Epidermal melanocyte (primary cell): ENCODE results near the gene CDH12.
A peak's percentile ranks its signal among the peaks of the same experiment; 100 is the strongest.
"Not testable (repeated sequence)": the region's sequence is repeated elsewhere in the genome, so short reads cannot be mapped to it uniquely, and the experiment has no call there.

Experiments
- DNase-seq: peaks from one replicate; pipeline ENCODE4 v3.0.0; 2011; ENCODE audit warnings: low spot score; ENCODE audit not compliant: insufficient read length

Gene CDH12

DNA sequence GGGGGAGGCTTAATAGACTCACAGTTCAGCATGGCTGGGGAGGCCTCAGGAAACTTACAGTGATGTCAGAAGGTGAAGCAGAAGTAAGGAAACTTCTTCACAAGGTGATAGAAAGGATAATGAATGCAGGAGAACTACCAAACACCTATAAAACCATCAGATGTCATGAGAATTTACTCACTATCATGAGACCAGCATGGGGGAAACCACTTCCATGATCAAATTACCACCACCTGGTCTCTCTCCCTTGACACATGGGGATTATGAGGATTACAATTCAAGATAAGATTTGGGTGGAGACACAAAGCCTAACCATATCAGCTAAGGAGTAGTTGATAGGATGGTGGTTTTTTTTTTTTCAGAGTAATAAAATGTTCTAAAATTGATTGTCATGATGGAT, 201.8 kb downstream of the CDH12 start:
- no peak for DNase-seq

DNA sequence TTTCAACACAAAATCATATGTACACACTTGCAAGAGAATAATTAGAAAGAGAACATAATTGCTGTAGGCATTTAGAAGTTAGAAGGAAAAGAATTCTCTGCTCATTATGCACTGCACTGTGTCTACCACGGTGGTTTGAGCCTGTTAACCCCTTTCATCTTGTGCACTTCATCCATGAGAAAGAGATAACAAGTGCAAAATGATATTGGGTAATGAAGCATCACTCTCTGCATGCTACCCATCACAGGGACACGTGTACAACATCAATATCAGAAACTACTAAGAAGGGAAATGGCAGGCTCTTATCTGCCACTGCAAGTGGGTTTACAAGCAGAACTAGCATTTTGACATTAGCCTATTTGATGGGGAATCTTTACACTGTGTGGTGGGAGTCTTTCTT, 202.6 kb downstream of the CDH12 start:
- DNase-seq = no peak

DNA sequence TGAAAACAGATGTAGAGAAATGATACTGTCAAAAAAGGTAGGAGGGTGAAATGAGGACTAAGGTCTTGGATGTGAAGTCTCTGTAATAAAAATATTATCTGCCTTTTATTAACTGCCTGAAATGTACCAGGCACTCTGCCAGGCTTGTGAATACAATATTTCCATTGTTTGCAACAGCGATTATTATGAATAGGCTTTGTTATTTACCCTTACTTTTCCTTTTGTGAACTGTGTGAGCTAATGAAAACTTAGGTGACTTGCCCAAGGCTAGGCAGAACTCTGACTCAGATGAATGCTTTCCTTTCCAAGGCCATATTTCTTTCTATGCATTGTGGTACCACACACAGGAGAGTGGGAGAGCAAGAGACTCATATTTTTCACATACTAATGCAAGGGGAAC, 204.1 kb downstream of the CDH12 start:
- no peak for DNase-seq

DNA sequence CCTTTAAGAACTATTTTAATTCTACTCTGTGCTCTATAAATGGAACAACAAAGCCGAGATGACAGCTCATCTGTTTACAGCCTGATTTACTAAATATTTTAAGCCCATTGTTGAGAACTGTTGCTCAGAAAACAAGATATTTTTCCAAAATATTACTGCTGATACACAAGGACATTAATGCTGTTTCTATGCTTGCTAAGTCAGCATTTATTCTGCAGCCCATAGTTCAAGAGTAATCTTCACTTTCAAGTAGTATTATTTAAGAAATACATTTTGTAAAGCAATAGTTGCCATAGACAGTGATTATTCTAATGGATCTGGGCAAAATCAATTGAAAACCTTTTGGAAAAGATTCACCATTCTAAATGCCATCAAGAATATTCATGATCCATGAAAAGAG, 208.3 kb downstream of the CDH12 start:
- DNase-seq = no peak

DNA sequence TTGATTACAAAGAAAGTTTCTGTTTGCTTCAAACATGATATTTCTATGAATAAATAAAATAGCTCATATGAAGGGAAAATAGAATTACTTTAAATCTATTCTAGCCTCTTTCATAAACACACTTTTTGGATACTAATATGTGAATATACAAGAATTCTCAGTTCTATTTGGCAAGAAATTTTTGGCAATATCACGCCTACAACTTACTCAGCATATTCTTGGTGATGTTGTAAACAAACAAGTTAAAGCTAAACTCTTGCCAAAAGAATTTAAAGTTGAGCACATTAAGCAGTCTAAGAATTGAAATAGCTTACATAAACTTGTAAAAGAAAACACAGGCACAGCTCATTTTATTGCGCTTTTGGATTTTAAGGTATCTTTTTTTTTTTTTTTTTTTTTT, 209.8 kb downstream of the CDH12 start:
- no peak for DNase-seq

DNA sequence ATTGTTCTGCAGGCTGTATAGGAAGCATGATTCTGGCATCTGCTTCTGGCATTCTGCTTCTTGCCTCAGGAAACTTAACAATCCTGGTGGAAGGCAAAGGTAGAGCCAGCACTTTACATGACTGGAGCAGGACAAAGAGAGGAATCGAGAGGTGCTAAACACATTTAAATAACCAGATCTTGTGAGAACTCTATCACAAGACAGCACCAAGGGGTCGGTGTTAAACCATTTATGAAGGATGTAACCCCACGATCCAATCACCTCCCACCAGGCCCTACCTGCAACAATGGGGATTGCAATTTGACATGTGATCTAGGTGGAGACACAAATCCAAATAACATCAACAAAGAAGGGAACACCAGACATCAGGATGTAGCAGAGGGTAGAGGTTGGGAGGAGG, 221.5 kb downstream of the CDH12 start:
- no peak for DNase-seq

DNA sequence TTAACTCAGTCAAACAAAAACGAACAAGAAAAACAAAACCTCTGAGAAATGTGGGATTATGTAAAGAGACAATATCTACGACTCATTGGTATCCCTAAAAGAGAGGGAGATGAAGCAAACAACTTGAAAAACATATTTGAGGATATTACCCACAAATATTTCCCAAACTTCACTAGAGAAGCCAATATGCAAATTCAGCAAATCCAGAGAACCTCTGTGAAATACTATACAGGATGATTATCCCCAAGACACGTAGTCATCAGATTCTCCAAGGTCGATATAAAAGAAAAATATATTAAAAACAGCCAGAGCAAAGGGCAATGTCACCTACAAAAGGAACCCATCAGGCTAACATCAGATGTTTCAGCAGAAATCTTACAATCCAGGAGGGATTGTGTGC, 226.1 kb downstream of the CDH12 start:
- no peak for DNase-seq

DNA sequence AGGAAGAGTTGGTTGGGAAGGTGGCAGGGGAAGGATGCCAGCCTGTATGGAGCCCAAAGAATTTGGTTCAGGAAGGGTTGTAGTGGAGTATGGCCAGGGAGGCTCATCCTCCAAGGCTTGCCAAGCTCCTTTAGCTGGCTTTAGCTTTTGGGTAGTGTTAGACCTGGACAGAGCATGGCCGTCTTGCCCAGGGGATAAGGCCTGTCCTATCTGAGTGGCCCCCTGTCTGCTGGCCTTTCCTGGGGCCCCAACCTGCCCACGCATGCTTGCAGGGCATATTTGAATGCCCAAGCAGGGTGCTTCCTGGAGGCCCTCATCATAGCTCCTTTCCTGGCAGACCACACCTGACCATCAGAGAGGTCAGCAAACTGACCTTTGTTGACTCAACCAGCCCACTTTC, 227.7 kb downstream of the CDH12 start:
- DNase-seq = no peak

DNA sequence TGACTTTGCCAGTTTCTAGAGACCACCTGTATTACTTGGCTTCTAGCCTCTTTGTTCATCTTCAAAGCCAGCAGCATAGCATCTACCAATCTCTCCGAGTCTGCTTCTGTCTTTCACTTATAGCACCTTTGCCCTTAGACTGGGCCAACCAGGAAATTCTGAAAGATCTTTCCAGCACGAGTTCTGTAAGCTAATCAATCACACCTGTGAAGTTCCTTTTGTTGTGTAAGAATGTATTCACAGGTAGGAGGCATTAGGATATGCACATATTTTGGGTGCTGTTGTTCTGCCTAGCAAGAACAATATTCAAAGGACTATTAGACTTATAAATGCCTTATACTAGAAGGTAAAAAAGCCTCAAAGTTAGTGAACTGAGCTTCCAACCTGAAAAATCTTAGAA, 232.1 kb downstream of the CDH12 start:
- DNase-seq = no peak

DNA sequence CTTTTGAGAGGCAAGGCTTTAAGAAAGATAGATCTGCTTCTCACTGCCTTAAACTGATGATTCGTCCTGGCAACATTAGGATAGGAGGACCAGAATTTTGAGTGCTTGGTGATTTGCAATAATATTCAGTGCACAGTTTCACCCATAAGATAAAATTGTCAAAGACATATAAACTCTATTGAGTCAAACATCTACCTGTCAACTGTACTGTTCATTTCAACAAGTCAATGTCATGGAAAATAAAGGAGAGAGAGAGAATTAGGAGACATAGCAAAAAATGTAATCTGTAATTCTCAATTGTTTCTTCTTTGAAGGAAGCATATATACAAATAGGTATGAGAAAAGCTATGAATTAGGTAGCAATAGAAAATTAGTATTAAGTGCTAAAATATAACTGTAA, 237.2 kb downstream of the CDH12 start:
- DNase-seq = no peak

DNA sequence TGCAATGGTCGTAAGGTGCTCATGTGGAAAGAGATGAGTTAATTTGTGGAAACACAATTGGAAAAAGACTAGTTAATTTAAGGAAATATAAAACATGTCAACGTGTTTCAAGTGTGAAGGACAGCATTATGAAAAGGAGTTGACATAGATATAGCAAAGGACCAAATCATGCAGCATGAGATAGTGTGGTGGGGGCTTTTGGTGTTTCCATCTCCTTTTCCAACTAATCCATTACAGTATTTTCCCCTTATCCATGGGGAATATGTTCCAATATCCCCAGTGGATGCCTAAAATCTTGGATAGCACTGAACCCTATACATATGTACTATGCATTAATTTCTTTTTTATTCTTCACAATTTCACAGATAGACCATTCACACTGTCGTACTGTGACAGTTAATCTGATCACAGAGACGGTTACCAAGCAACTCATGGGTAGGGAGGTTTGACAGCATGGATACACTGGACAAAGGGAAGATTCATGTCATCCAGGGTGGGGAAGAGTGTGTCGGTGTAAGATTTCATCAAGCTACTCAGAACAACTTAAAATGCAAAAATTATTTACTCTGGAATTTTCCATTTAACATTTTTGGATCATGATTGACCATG, 238.6 kb downstream of the CDH12 start:
- no peak for DNase-seq

DNA sequence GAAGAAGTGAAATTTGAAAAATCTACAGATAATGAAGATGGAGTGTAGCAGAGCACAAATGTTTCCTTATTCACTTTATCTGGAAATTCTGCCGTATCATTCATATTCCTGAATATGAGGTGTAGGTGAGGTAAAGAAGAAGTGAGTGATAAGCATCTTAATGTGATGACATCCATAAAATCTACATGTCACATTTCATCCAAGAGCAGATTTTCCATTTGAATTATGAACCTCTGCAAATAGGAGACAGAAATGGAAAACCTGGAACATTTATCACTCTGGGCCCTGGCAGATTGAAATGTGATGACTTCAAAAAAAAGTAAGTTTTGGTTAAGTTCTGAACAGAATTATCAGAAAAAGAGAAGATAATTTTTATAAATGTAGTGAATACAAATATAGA, 240.2 kb downstream of the CDH12 start:
- no peak for DNase-seq

DNA sequence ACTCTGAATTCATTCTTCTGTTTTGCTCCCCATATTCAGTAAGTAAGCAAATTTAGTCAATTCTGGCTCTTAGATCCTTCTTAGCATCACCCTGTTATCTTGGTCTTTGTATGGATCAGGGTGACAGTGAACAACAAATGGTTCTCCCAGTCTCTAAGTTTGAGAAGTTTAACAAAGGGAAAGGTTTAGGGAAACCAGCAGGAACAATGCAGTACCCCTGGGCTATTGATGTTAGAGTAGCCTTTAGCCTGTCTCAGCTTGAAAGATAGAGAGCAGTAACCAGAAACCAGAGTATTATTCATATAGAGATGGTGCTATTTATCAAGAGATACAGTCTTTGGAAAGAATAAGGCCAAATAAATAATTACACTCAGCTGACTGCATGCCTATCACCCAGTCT, 241.8 kb downstream of the CDH12 start:
- DNase-seq = no peak

DNA sequence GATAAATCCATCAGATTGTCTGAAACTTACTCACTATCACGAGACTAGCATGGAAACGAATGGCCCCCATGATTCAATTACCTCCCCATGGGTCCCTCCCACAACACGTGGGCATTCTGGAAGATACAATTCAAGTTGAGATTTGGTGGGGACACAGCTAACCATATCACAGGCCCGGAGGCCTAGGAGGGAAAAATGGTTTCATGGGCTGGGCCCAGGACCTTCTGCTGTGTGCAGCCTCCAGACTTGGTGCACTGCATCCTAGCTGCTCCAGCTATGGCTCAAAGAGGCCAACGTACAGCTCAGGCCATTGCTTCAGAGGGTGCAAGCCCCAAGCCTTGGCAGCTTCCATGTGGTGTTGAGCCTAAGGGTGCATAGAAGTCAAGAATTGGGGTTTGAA, 245.6 kb downstream of the CDH12 start:
- DNase-seq = not testable (repeated sequence)

DNA sequence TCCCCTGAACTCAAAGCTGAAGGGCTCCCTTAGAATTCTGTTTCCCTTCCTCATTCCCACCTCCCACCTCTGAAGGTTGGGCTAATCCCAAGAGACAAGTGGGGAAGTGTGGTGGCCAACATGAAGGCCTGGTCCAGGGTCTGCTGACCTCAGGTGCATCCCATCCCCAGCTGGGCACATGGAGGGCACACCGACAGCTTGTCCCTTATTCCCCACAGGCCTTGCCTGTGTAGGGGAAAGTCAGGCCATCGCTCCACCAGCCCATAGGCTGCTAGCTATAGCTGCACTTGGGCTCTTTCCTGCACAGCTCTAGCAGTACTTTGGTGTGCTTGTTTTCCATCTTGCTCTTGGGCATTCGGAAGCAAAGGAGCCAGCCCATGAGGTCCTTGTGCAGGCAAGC, 247.7 kb downstream of the CDH12 start:
- DNase-seq = no peak

DNA sequence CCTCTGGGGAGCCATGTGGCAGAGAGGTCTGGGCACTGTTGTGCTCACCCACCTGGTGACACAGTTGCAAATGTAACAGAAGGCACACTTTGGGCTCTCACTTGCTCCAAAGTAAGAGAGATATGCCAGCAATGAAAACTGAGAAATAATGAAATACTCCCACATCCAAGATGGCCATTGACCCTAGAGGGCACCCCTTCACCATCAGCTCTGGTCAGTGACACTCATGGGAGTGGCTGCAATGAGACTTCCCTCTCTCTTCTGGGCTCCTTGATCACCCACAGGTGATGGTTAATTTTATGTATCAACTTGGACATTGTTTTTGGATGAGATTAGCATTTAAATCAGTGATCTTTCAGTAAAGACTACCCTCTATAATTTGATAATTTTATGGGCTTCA, 248.4 kb downstream of the CDH12 start:
- DNase-seq = no peak

DNA sequence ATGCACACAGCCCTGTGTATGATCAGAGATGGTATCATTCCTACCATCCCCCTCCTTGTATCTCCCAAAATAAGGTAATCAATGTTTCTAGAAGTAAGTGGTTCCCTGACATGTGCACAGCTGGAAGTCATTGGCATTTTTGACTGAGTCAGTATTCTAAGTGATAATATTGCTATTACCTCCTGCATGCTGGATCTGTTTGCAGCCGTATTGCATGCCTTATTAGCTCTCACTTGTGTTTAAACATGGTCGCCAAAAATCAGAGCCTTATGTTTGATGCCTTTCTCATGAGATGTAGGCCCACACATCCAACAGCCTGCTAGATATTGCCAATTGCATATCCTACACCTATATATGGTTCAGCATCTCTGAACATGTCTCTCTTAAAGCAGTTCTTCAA, 254.3 kb downstream of the CDH12 start:
- DNase-seq = no peak

DNA sequence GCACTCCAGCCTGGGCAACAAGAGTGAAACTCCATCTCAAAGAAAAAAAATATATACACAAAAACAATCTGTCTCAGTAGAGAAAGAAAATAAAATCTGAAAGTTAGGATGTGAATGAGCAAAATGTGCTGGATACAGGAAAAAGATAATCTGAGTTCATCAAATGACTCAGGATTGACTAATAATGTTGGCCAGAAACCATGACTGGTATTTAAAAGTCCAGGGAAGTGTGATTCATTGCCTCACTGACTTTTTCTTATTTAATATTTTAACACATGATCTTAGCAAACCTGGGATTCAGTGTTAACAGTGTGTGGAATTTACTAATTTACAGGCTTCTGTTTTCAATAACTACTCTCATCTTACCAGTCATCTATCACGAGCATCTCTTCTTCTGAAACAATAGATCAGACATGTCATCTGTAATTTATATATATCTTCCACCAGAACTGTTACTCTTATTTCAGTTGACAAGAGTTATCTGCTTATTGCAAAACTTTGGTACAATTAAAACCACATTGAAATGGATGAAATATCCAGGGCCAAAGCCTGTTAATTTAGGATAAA, 256.7 kb downstream of the CDH12 start:
- peak; percentile 21 for DNase-seq

DNA sequence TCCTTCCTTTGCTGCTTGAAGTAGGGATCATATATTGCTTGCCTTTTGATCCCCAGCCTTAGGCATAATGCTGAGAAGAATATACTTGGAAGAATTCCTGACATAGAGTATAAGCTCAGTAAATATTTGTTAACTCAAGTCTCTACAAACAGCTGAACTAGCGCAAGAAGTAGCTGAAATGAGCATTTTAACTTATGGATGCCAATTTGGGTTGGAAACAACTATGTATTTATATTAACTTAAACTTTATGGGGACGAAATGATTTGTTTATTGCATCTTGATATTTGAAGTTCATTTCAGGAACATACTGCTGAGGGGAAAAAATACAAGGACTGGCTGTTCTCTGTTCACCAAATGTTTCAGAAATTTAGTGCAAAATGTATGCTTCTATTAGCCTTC, 258.7 kb downstream of the CDH12 start:
- DNase-seq = no peak

DNA sequence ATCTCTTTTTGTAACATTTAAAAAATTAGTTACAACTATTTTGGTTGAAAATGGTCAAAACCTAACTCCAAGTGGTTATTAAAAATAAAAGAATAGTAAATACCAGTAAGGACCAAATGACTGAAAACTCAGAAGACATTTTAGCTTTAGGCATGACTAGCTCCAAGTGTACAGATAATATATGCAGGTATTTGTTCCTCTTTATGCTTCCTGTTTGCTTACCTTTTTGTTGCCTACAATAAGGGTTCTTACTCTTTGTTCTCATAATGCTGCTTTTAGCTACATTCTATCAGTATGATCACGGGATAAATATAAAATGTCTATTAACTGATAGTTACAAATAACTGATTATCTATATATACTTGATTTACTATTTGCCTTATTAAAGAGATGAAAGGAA, 259.6 kb downstream of the CDH12 start:
- no peak for DNase-seq

DNA sequence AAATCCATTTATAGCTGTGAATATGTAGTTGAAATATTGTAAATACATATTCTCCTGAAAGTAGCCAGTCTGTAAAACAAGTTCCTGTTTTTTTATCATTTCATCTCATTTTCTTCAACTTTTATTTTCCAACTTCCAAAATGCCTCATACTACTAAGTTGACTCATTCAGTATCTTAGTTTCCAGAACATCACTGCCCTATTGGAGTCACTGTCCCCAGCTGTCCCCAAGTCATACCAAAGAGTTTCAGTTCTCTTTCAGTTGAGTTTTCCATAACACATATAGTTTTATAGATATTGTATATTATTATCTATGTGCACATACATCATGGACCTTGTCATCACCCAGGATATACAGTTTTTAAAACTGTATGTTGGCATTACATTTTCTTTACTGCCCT, 261.7 kb downstream of the CDH12 start:
- DNase-seq = no peak

DNA sequence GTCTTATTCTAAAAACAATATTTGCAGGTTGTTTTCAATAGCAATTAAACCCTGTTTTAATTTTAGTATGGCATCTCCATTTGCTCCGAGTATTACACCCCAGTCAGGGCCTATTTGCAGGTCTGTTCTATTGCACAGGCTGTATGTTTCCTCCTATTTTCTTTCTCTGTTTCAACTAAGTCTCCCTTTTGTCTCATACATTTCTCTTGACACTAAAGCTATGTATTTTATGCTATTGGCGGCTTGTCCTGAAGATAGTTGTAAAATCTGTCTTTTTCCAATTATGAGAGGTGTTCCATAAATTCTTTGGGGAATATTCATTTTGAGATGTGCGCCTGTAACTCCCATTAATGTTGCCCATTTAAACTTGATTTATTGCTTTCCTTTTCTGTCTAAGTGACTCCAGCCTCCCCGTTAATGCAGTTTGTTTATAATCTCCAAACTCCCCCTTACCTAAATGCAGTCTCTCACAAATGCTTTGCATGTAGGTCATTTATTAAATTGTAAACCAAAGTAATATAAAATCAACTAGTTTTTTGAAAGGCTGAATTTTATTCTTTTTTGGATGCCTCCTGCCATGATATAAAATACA, 262.4 kb downstream of the CDH12 start:
- no peak for DNase-seq

DNA sequence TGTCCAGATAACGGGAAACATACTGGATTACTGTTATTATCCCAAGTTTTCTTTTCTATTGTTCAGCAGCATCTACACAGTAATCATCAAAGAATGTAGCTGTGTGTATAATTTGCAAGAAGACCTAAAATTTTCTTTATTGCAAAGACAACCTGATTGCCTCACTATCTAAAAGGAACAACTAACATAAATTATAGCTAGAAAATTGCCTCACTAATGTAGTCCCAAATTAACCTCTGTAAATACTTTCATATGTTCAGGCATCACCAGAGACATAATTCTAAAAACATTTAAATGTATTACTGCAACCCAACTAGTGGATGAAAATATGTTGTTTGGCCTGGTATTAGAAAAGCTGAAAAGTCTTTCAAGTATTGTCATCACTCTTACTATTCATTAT, 275.4 kb downstream of the CDH12 start:
- DNase-seq = no peak

DNA sequence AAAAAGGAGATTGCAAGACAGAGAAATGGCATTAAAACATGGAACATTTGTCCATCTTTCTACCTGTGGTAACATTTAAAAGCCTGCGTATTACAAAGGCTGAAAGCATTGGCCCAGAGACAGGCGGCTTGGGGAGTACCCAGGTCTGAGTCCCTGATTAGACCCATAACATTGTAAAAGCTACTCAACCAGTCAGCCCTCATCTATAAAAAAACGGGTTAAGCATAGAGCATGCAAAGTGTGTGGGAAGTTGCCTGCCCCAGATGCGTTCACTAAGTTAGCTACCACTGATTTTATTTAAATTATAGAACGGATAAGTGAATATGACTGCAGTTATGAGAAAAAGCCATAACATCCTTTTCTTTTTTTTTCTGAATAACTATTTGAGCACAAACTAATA, 276.1 kb downstream of the CDH12 start:
- no peak for DNase-seq
